GM18870 (cell line): Measurements from ENCODE around the gene LDLRAD3.

ENCODE experiments used
- ATAC-seq: cut with Tn5 transposase; IDR thresholded peaks from one replicate; pipeline ENCODE4 v1.9.1; 2021; ENCODE audit warnings: moderate library complexity; ENCODE audit not compliant: unreplicated experiment

LDLRAD3 gene

GRCh38 chr11:36229091-36229705 is 285.3 kb downstream of the LDLRAD3 start:
- ATAC-seq: no peak

DNA sequence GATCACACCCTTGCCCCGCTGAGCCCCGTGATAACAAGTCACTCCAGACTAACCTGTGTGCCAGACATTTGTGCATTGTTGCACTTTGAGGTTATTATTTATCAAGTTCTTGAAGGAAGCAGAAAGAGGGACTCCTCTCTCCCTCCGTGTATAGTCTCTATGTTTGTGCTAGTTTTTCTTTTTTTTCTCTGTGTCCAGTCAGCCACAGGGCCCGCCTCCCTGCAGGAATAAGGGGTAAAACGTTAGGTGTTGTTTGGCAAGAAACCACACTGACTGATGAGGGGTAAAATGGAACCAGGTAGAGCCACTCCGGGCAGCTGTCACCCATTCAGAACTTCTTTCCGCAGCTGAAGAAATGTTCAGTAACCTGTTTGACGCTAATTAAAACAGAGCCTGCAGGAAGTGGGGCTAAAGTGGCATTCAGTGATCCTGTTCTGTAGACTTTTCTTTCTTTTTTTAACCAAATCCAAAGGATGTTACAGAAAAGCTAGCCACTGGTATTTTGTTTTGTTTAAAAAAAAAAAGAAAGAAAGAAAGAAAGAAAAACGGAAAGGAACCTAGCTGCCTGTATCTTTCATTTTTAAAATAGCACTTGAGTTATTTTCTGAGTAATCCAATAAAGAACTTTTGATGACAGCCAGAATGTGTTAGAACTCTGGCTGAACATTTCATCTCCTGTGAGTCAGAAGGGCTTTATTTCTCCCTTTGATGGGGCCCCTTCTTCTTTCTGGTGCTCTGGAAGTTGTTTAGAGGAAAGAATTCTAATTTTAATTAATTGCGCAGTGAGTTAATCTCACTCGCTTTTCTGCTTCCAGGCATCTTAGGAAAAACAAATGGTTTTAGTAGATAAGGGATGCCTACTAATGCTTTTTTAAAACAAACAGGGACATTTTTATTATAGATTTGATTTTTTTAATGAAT is 287.2 kb downstream of the LDLRAD3 start:
- no peak for ATAC-seq

DNA sequence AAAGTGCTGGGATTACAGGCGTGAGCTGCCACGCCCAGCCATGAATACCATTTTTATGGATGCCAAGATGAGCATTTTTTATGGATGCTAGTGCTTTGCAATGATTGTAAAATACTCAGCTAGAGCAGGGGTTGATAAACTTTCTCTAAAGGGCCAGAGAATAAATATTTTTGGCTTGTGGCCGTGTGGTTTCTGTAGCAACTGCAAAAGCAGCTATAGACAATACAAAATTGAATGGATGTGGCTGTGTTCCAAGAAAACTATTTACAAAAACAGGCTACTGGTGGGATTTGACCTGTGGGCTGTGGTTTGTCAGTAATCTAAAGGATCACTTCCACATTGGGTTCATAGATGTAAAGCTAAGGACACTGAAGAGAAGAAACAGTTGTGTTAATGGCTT is 289.3 kb downstream of the LDLRAD3 start:
- no peak for ATAC-seq

- no peak for ATAC-seq
Measured at GRCh38 chr11:36234825-36235224, 291.0 kb downstream of the LDLRAD3 start.

- no peak for ATAC-seq
Measured at GRCh38 chr11:36235750-36236149, 291.9 kb downstream of the LDLRAD3 start.

DNA sequence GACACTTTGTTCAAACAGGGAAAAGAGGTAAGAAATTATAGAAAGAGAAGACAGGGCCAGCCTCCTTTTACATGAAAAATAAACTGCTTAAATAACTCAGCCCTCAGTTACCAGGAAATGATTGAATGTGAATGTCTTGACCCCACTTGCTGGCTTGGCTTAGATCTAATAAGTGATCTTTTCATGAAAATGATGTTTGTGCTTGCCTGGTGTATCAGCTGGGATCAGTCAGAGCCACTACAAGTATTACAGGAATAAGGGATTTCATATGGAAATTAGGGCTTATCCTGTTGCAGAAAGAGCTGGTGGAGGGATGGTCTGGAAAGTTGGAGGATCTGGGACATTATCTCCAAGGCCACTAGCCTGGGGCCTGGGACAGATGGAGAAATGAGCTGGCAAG is 293.5 kb downstream of the LDLRAD3 start:
- ATAC-seq: no peak

DNA sequence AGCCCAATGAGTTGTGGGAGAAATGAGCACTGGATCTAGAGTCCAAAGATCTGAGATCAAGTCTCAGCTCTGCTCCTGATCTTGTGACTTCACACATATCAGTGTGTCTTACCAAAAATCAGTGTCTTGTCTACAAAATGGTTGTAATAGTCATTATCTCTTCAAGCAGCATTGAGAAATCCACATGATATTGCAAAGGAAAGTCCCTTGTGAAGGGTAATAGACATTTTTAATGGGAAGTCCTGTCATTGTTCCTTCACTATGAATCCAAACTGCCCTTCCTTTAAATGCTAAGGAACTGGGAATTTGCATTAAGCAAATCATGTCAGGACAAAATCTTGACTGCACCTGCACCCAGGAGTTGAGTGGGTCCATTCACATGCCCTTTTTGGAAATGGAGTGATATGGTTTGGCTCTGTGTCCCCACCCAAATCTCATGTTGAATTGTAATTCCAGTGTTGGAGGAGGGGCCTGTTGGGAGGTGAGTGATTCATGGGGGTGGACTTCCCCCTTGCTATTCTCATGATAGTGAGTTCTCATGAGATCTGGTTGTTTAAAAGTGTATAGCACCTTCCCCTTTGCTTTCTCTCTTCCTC is 294.3 kb downstream of the LDLRAD3 start:
- ATAC-seq: no peak

DNA sequence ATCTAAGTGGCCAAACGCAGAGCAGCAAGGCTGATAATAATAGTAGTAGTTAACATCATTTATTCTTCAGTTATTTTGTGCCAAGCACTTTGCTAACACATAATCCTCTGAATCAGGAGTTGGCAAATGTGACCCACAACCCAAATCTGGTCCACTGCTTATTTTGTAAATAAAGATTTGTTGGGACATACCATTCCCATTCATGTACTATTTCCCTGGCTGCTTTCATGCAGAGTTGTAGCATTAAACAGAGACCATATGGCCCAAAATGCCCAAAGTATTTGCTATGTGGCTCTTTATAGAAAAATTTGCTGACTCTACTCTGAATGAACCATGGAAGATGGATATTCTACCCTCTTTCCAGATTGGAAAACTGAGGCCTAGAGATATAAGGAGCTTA is 295.0 kb downstream of the LDLRAD3 start:
- no peak for ATAC-seq

DNA sequence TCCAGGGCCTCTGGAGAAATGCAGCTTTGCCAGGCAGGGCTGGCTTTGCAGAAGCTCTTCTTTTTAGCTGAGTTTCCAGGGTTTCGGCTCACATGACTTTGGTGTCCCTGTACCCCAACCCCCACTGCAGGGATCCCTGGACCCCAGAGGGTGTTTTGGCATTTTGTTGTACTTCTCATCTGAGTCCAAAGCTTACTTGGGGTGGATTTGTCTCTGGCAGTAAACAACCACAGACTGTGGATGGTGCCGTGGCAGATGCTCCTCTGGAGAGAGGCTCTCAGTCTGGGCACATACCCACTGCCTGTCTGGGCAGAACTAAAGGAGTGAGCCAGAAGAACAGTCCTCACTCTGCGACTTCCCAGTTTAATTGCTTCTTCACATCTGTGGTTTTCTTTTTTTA is 295.8 kb downstream of the LDLRAD3 start:
- ATAC-seq: no peak

DNA sequence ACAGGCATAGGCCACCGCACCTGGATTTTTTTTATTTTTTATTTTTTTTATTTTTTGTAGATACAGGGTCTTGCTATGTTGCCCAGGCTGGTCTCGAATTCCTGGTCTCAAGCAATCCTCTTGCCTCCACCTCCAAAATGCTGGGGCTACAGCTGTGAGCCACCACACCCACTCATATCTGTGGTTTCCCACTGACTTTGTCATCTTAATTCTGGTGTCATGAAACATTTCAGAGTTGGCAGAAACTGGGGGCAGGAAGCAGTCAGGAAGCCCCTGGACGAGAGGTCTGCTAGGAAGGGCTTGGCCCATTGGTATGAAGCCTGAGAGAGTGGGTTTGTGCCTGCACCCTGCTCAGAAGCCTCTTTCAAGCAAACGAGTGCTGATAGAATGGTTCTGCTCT is 296.3 kb downstream of the LDLRAD3 start:
- ATAC-seq: no peak

- ATAC-seq: no peak
Measured at GRCh38 chr11:36240801-36241200, 296.9 kb downstream of the LDLRAD3 start.

GRCh38 chr11:36241497-36241896 is 297.6 kb downstream of the LDLRAD3 start:
- ATAC-seq: no peak

GRCh38 chr11:36243641-36244040 is 299.8 kb downstream of the LDLRAD3 start:
- ATAC-seq: no peak

- no peak for ATAC-seq
Measured at GRCh38 chr11:36247493-36247892, 303.6 kb downstream of the LDLRAD3 start.

GRCh38 chr11:36248436-36248835 is 304.6 kb downstream of the LDLRAD3 start:
- ATAC-seq: no peak

- ATAC-seq: no peak
Measured at GRCh38 chr11:36249246-36249645, 305.4 kb downstream of the LDLRAD3 start.

- no peak for ATAC-seq
Measured at GRCh38 chr11:36251823-36252222, 308.0 kb downstream of the LDLRAD3 start.

GRCh38 chr11:36253238-36253637 is 309.4 kb downstream of the LDLRAD3 start:
- ATAC-seq: no peak

- no peak for ATAC-seq
Measured at GRCh38 chr11:36254713-36255112, 310.9 kb downstream of the LDLRAD3 start.

- ATAC-seq: no peak
Measured at GRCh38 chr11:36257351-36257750, 313.5 kb downstream of the LDLRAD3 start.

DNA sequence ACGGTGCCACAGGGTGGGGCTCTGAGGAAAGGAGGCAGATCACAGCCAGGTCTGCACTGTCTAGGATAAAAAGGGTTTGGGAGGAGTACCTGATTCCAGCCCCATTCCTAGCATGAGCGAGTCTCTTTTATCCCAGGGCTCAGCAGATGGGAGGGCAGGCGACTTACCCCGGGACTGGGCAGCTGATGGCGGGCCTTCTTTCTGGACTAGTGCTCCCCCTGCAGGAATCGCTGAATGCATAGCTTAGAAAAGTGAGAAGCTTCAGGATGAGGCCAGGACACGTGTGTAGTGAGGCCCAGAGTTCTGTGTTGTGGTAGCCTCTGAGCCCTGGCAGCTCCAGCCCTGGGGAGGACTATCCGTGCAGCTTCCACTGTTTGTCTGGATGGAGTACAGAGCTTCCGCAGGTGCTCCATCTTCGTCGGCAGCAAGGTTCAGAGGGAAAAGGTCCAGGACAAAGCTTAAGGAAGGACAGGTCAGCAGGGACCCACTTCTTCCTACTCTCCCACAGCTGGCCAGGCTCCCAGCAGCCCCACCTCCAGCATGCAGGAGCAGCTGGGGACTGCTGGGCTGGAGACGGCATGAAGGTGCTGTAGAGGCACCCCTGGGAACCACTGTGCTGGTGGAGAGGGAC is 315.0 kb downstream of the LDLRAD3 start:
- no peak for ATAC-seq

DNA sequence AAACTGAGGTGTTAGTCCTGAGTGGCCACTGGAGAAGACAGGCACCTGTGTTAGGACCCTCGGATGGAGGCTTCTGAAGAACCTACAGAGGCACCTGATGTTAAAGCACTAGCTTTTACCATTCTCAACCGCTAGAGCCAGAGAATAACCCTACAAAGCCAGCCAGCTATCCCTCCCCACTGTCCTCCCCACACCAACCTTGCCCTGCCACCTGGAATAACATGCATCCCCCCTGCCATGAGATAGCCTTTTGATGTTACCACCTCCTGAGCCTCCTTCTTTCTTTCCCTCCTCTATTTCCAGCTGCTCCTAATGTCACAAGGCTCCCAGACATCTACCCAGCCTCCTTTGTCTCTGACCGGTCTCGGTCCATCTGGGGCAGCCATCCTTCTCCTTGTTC is 317.2 kb downstream of the LDLRAD3 start:
- no peak for ATAC-seq
